ENCODE data around the gene ZNF764. TPM values are rescaled to one million over a fixed set of nuclear protein-coding genes. Genes with fewer than 3 reads are reported as not detected.
A peak's percentile ranks its signal among the peaks of the same experiment; 100 is the strongest.

The ZNF764 gene
- total and polyA plus RNA-seq, 9 of the 15 experiments (the other 6 are each of a cell fraction or from before 2014, with no cell fraction given) = 0.69 to 10.1 (median 4.1) TPM

DNA sequence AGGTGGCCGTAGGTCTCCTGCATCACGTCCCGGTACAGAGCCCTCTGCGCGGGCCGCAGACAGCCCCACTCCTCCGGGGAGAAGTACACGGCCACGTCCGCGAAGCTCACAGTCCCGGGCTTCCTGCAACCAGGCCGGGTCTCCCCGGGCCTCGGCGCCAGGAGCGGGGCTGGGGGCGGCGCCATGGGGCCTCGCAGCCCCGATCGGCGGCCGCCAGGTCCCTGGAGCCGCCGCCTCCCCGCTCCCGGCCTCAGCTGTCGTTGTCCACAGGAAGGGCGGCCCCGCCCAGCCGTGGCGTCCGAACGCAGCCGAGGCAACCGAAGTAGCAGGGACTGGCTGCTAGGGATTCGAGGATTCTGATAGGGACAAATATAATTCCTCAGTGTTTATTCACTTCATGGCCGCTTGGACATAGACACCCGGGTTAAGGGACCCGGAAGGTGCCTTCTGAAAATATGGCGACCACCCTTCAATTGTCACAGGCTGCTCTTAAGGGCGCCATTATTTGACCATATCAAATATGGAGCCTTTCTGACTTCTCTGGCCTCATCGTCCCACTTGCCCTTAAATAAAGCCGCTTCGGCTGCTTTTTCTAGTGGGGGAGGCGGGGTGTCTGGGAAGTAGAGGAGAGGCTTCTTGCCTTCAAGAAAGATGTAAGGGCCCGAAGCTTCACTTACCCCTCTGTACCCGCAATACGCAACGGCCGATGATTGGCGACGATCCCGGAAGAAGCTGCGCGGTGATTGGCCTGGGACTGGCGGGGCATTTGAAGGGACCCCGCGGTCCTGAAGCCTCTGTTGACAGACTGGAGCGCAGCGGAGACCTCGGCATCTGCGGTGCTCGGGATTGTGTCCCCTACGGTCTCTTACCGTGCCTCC is 13.5 kb upstream of the ZNF764 start, which contains the start of gene ZNF688 (continued):
- TF ChIP-seq SMAD2 (IDR thresholded peaks at IDR 0.05; ENCODE audit: low read depth, low read length) (no peak), NONO (IDR thresholded peaks at IDR 0.05; ENCODE audit: low read depth in 2 of 2, low read length in 1 of 2) (peak; percentile 35 to 68; a peak in 2 of 4 replicates), TCF3 (CRISPR knock-in tag; IDR thresholded peaks at IDR 0.05) (0 out of 2 replicates have a peak, but pooled peaks have one; percentile 11), KLF1 (tag; IDR thresholded peaks at IDR 0.05) (no peak), ZNF830 (CRISPR knock-in tag; IDR thresholded peaks at IDR 0.05) (no peak; the same call in 1 of the 2 replicates), NCOA4 (IDR thresholded peaks at IDR 0.05; ENCODE audit: partially characterized antibody) (no peak), FOXA3 (CRISPR knock-in tag; conservative IDR thresholded peaks at IDR 0.05 in 1 of 2, IDR thresholded peaks at IDR 0.05 in 1 of 2) (0 out of 4 replicates have a peak, but pooled peaks have one; percentile 41), HDAC1 (IDR thresholded peaks at IDR 0.05) (peak; percentile 75 to 97; a peak in 3 of 4 replicates), KDM5B (IDR thresholded peaks at IDR 0.05; ENCODE audit: insufficient replicate concordance, low read depth, low read length) (peak; percentile 66), RHOXF2B (CRISPR knock-in tag; conservative IDR thresholded peaks at IDR 0.05) (no peak), DNMT1 (IDR thresholded peaks at IDR 0.05) (no peak), FUS (optimal IDR thresholded peaks at IDR 0.05; ENCODE audit: low read depth, low read length) (peak; percentile 58), ZNF41 (CRISPR knock-in tag; conservative IDR thresholded peaks at IDR 0.05) (no peak)
- TF ChIP-seq, protein P1, sequence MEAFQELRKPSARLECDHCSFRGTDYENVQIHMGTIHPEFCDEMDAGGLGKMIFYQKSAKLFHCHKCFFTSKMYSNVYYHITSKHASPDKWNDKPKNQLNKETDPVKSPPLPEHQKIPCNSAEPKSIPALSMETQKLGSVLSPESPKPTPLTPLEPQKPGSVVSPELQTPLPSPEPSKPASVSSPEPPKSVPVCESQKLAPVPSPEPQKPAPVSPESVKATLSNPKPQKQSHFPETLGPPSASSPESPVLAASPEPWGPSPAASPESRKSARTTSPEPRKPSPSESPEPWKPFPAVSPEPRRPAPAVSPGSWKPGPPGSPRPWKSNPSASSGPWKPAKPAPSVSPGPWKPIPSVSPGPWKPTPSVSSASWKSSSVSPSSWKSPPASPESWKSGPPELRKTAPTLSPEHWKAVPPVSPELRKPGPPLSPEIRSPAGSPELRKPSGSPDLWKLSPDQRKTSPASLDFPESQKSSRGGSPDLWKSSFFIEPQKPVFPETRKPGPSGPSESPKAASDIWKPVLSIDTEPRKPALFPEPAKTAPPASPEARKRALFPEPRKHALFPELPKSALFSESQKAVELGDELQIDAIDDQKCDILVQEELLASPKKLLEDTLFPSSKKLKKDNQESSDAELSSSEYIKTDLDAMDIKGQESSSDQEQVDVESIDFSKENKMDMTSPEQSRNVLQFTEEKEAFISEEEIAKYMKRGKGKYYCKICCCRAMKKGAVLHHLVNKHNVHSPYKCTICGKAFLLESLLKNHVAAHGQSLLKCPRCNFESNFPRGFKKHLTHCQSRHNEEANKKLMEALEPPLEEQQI (IDR thresholded peaks at IDR 0.05) = no peak
- TF ChIP-seq, protein P2, sequence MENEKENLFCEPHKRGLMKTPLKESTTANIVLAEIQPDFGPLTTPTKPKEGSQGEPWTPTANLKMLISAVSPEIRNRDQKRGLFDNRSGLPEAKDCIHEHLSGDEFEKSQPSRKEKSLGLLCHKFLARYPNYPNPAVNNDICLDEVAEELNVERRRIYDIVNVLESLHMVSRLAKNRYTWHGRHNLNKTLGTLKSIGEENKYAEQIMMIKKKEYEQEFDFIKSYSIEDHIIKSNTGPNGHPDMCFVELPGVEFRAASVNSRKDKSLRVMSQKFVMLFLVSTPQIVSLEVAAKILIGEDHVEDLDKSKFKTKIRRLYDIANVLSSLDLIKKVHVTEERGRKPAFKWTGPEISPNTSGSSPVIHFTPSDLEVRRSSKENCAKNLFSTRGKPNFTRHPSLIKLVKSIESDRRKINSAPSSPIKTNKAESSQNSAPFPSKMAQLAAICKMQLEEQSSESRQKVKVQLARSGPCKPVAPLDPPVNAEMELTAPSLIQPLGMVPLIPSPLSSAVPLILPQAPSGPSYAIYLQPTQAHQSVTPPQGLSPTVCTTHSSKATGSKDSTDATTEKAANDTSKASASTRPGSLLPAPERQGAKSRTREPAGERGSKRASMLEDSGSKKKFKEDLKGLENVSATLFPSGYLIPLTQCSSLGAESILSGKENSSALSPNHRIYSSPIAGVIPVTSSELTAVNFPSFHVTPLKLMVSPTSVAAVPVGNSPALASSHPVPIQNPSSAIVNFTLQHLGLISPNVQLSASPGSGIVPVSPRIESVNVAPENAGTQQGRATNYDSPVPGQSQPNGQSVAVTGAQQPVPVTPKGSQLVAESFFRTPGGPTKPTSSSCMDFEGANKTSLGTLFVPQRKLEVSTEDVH (IDR thresholded peaks at IDR 0.05; ENCODE audit: low read depth, partially characterized antibody) = peak; percentile 80
- TF ChIP-seq, protein P3, sequence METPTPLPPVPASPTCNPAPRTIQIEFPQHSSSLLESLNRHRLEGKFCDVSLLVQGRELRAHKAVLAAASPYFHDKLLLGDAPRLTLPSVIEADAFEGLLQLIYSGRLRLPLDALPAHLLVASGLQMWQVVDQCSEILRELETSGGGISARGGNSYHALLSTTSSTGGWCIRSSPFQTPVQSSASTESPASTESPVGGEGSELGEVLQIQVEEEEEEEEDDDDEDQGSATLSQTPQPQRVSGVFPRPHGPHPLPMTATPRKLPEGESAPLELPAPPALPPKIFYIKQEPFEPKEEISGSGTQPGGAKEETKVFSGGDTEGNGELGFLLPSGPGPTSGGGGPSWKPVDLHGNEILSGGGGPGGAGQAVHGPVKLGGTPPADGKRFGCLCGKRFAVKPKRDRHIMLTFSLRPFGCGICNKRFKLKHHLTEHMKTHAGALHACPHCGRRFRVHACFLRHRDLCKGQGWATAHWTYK (CRISPR knock-in tag; IDR thresholded peaks at IDR 0.05) = peak; percentile 65; the same call in 1 of the 2 replicates

Measured in K562 (cell line).